ENCODE results near the gene NINL. TPM values are rescaled to one million over a fixed set of nuclear protein-coding genes. Genes with fewer than 3 reads are reported as not detected.

The NINL gene
- total and polyA plus RNA-seq, 2 of the 8 experiments (the other 6 are each of a cell fraction or from before 2014, with no cell fraction given), result 15.3 to 30.0 TPM

GRCh38 chr20:25447671-25448070 is 137.7 kb downstream of the NINL start:
- Histone ChIP-seq H3K23ac (ENCODE audit: insufficient read length) (no peak overlapping the region), H2BK20ac (ENCODE audit: low read length) (no peak overlapping the region), H2AK5ac (ENCODE audit: low read depth, low read length) (no peak overlapping the region), H4K20me1 (replicated peaks in 1 of 2; ENCODE audit: control insufficient read depth in 1 of 2, insufficient read depth in 2 of 2, low read length in 2 of 2) (no peaks in the 10 kb centered on the region), H3K79me1 (ENCODE audit: low read depth, low read length) (no peaks in the 10 kb centered on the region; the same call in 1 of the 2 replicates), H2AFZ (ENCODE audit: low read length) (no peak overlapping the region), H3K27me3 (replicated peaks in 1 of 4; ENCODE audit: control insufficient read depth in 3 of 4, extremely low read depth in 1 of 4, insufficient read depth in 3 of 4, low read length in 3 of 4) (no peaks in the 10 kb centered on the region), H2BK15ac (ENCODE audit: low read length) (no peak overlapping the region), H2BK5ac (ENCODE audit: low read depth, low read length) (no peak overlapping the region), H3K23me2 (ENCODE audit: low read depth, low read length) (no peaks in the 10 kb centered on the region), H2BK120ac (replicated peaks; ENCODE audit: low read depth, low read length) (no peak overlapping the region), H3K56ac (replicated peaks; ENCODE audit: insufficient read length, low read depth, low read length) (no peak overlapping the region), H3K4ac (replicated peaks; ENCODE audit: insufficient read length, low read depth, low read length) (no peak overlapping the region), H3K14ac (ENCODE audit: insufficient read length) (no peak overlapping the region), H3K79me2 (ENCODE audit: control insufficient read depth in 1 of 2, insufficient read depth in 2 of 2, low read length in 2 of 2) (no peaks in the 10 kb centered on the region), H3K18ac (ENCODE audit: extremely low read depth, low read length) (no peak overlapping the region), H3K27ac (ENCODE audit: low read depth, low read length) (no peak overlapping the region), H3K4me2 (ENCODE audit: insufficient read depth in 1 of 2, low read depth in 2 of 2, low read length in 2 of 2) (no peak overlapping the region), H3K9ac (replicated peaks in 1 of 4; ENCODE audit: extremely low read depth in 1 of 4, low read depth in 3 of 4, low read length in 3 of 4) (no peak overlapping the region), H2BK12ac (ENCODE audit: low read depth, low read length) (no peak overlapping the region), H4K5ac (ENCODE audit: insufficient read length, low read depth, low read length) (no peak overlapping the region), H3K4me3 (ENCODE audit: extremely low read depth in 1 of 4, insufficient read depth in 2 of 4, low read depth in 3 of 4, low read length in 4 of 4) (no peak overlapping the region), H3K36me3 (ENCODE audit: control insufficient read depth in 2 of 4, insufficient read depth in 4 of 4, low read length in 3 of 4) (peaks cover 5 to 46% (median 27%) of the 10 kb centered on the region in 4 experiments), H3K9me3 (ENCODE audit: insufficient read depth in 2 of 2, low read depth in 1 of 2, low read length in 1 of 2) (no peaks in the 10 kb centered on the region), H4K8ac (ENCODE audit: extremely low read depth, insufficient read depth, low read length) (no peak overlapping the region), H3K4me1 (replicated peaks in 1 of 4; ENCODE audit: control insufficient read depth in 3 of 4, insufficient read depth in 4 of 4, low read length in 3 of 4) (no peaks in the 10 kb centered on the region), H4K91ac (replicated peaks; ENCODE audit: insufficient read length, low read length) (no peak overlapping the region)
- CTCF ChIA-PET (ENCODE audit: partially characterized antibody), result no interaction called here
- FAIRE-seq (no peak), DNase-seq (ENCODE audit: low read depth in 1 of 2, low spot score in 2 of 2) (no peak)
- 85% methylated on average over 6 of the region's 6 CpGs; no CpG with 5 or more reads in 1 of the 2 experiments for WGBS, 2 experiments (ENCODE audit: extremely low coverage in 1 of 2, insufficient coverage in 1 of 2, insufficient read length in 1 of 2, insufficient replicate concordance in 2 of 2, low coverage in 1 of 2, low lambda C conversion rate in 2 of 2, missing lambda C conversion rate in 1 of 2)
- POLR2A ChIA-PET (ENCODE audit: partially characterized antibody), result no interaction called here
- TF ChIP-seq BACH1 (IDR thresholded peaks at IDR 0.05; ENCODE audit: low read length) (no peak), CREB1 (IDR thresholded peaks at IDR 0.05) (no peak), TAF1 (IDR thresholded peaks at IDR 0.05; ENCODE audit: low read depth, low read length) (no peak), POLR2AphosphoS5 (IDR thresholded peaks at IDR 0.05; ENCODE audit: low read depth, low read length) (no peak), EGR1 (IDR thresholded peaks at IDR 0.05; ENCODE audit: borderline replicate concordance, low read depth, low read length) (no peak), SIX5 (IDR thresholded peaks at IDR 0.05; ENCODE audit: low read depth, low read length) (no peak), KDM5A (IDR thresholded peaks at IDR 0.05; ENCODE audit: low read length) (no peak), PHF8 (conservative IDR thresholded peaks at IDR 0.05; ENCODE audit: low read depth, low read length) (no peak), POLR2A (IDR thresholded peaks at IDR 0.05; ENCODE audit: control extremely low read depth in 1 of 2, low read depth in 2 of 2, low read length in 2 of 2) (no peak), MAFK (IDR thresholded peaks at IDR 0.05; ENCODE audit: low read depth, low read length) (no peak), RAD21 (IDR thresholded peaks at IDR 0.05 in 1 of 2, conservative IDR thresholded peaks at IDR 0.05 in 1 of 2; ENCODE audit: low read depth in 2 of 2, low read length in 2 of 2) (no peak), GTF2F1 (IDR thresholded peaks at IDR 0.05; ENCODE audit: borderline replicate concordance, low read depth, low read length) (no peak)
- TF ChIP-seq, protein P1, sequence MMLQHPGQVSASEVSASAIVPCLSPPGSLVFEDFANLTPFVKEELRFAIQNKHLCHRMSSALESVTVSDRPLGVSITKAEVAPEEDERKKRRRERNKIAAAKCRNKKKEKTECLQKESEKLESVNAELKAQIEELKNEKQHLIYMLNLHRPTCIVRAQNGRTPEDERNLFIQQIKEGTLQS (IDR thresholded peaks at IDR 0.05; ENCODE audit: insufficient read depth, low read depth, low read length), result no peak
